D721Med (cell line): Measurements from ENCODE around the gene ANO2.

Source experiments
- DNase-seq: peaks from one replicate; pipeline ENCODE4 v3.0.0; 2011; ENCODE audit warnings: low spot score; ENCODE audit not compliant: insufficient read length
- FAIRE-seq: peaks from 2 replicates; lab custom pipeline; 2011; peaks lifted over from hg19 to GRCh38; lab: Jason Lieb, UNC
- TF ChIP-seq, protein P1 (sequence below): IDR thresholded peaks from 2 replicates; pipeline ENCODE4 v1.5.1; 2012; ENCODE audit warnings: mild to moderate bottlenecking, control low read depth; ENCODE audit not compliant: insufficient read depth; ENCODE audit errors: missing control alignments

Gene ANO2

DNA sequence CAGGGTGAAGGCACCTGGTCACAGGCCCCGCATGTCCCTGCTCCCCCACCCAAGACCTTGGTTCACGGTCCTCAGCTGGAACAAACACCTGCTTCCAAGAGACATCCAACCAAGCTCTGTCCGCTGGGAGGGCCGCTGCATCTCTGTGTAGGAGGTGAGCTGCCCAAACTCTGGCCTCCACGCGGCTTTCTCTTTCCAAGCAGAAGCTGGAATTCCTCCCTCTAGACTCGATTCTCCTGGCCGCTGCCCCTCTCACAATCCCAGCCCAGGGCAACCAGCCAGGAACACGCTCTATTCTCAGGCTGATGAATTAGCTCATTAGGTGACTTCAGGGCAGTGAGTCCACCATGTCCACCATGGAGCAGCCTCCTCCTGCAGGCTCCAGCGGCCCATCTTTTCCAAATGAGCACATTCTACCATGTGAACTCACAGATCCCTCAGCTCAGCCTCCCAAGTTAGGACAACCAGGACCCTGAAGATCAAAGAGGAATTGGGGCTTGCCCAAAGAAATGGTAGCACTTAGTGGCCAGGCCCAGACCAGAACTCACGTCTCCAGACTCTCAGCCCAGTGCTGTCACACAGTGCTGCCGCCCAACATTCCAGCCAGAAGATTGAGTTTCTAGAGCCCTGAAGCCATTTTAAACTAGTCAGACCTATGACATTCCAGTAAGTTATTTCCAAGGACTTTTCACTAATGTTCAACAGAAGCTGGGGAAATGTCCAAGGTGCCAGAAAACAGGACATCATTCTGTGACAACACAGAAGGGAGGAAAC is 146.6 kb downstream of the ANO2 start:
- DNase-seq (no peak), FAIRE-seq (no peak)
- TF ChIP-seq, protein P1, sequence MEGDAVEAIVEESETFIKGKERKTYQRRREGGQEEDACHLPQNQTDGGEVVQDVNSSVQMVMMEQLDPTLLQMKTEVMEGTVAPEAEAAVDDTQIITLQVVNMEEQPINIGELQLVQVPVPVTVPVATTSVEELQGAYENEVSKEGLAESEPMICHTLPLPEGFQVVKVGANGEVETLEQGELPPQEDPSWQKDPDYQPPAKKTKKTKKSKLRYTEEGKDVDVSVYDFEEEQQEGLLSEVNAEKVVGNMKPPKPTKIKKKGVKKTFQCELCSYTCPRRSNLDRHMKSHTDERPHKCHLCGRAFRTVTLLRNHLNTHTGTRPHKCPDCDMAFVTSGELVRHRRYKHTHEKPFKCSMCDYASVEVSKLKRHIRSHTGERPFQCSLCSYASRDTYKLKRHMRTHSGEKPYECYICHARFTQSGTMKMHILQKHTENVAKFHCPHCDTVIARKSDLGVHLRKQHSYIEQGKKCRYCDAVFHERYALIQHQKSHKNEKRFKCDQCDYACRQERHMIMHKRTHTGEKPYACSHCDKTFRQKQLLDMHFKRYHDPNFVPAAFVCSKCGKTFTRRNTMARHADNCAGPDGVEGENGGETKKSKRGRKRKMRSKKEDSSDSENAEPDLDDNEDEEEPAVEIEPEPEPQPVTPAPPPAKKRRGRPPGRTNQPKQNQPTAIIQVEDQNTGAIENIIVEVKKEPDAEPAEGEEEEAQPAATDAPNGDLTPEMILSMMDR = no peak

- DNase-seq (no peak), FAIRE-seq (no peak)
- TF ChIP-seq, protein P1 = no peak
These were observed 147.4 kb downstream of the ANO2 start for GRCh38 chr12:5797661-5798060.

DNA sequence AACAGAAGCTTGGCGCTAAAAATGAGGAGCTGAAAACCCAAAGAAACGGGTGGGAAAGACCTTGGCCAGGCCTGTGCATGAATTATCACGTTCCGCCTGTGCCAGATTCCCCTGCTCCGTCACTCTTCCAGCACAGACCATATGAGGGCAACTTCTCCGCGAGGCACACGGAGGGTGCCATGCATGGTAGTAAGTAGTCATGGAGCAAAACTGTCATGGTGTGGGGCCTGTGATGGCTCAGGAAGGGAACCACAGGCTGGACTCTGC is 148.2 kb downstream of the ANO2 start:
- no peak for DNase-seq
- no peak for FAIRE-seq
- TF ChIP-seq, protein P1 = no peak

DNA sequence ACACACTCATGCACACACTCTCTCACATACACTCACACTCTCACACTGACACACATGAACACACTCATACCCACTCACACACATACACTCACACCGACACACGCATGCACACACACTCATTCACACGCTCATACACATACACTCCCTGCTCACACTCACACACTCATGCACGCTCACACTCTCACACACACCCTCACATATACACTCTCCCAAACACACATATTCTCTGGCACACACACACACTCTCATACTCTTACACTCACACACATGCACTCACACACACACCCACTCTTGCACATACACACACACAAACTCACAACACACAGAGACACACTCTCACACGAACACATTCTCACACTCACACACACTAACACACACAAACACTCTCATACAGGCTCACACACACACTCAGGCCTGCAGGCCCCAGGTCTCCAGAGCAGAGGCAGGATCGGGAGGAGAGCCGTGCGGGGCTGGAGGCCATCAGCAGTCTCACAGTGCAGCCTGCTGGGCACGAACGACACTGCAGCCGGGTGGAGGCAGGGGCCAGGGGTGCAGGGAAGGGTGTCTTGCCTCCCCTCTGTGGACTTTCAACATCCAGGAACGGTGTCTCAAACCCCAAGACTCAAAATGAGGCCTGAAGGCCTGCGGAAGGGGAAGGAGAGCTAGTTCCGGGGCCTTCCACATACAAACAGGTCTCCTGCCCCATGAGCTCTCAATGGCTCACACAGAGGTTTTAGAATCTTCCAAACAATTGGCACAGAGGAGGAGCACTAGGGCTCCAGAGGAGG is 148.7 kb downstream of the ANO2 start:
- TF ChIP-seq, protein P1 = peak; percentile 78
- FAIRE-seq = no peak
- no peak for DNase-seq

DNA sequence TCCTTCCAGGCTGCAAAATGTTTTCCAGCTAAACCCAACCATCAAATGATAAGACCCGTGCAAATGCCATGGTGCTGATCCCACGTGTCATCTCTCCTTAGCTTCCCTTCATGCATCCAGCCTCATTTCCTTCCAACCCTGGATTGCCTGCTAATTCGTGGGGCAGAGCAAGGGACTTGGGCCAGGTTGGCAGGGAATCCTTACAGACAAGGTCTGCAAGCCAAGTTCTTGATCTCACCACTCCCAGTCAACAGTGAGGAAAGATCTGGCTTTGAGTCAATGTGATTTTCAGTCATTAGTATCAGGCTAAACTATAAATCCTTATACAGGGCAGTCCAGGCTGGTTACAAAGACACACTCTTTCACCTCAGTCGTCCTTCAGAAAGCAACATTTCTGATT is 150.9 kb downstream of the ANO2 start:
- DNase-seq (no peak), FAIRE-seq (no peak)
- TF ChIP-seq, protein P1 = no peak

GRCh38 chr12:5792343-5792742 is 152.7 kb downstream of the ANO2 start:
- TF ChIP-seq, protein P1 = no peak
- no peak for FAIRE-seq
- no peak for DNase-seq

DNA sequence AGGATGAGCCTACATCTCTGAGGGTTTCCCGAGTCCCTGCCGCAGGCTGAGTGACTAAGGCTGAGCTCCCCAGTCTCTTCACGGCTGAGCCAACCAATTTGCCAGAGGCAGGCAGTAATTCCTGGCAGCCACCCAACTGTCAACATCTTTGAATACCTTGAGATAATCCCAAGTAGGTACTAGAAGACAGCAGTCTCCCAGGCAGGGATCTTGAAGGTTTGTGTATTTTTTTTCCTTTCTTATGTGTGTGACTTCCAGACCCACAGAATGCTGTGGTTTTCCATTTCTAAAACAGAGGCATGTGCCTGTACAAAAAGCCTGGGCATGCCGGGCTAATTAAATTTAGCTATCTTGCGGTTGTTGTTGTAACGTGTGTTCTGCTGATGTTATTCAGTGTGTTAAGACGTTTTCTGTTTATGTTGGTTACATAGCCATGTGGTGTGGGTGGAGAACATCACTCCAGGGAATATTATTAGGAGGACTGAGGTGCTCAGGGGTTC is 155.5 kb downstream of the ANO2 start:
- TF ChIP-seq, protein P1 = no peak
- DNase-seq (no peak), FAIRE-seq (no peak)
